Measurements from ENCODE around the gene SLC22A16. TPM values are rescaled to one million over a fixed set of nuclear protein-coding genes. Genes with fewer than 3 reads are reported as not detected.

Gene SLC22A16
- total RNA-seq, 1 experiment from 2014 or later: not detected

DNA sequence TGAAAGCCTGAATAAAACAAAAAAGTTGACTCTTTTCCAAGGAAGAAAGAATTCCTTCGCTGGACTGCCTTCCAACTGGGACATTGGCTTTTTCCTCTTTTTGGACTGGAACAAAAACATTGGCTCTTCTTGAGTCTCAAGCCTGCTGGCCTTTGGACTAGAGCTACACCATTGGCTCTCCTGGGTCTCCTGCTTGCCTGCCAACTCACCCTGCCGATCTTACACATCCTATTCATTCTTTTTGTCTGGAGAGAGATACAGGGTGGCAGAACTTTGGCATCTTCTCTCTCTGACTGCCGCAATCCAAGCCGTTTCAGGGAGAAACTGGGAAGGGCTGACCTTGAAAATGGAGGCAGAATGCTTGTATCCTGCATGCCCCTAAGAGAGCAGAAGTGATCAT lies 81.2 kb downstream of the SLC22A16 start:
- no peak for DNase-seq
- no peak overlapping the region for H3K4me3 Mint-ChIP-seq (ENCODE audit: low read depth, unreplicated experiment)
- no peaks in the 10 kb centered on the region for H3K36me3 Mint-ChIP-seq (ENCODE audit: insufficient read depth, unreplicated experiment)
- CTCF ChIA-PET: no interaction called here
- H3K27me3 Mint-ChIP-seq (ENCODE audit: unreplicated experiment): no peaks in the 10 kb centered on the region
- H3K9me3 Mint-ChIP-seq (ENCODE audit: low read depth, unreplicated experiment): no peaks in the 10 kb centered on the region
- no TSS peak for BruUV-seq (replicated peaks)
- no peak for TF ChIP-seq CTCF (IDR thresholded peaks at IDR 0.05; ENCODE audit: unreplicated experiment)
- no peak overlapping the region for H3K27ac Mint-ChIP-seq (ENCODE audit: unreplicated experiment)
- H3K4me1 Mint-ChIP-seq (ENCODE audit: low read depth, unreplicated experiment): peaks cover 1% of the 10 kb centered on the region
- intact Hi-C loops (cut with micrococcal nuclease; ENCODE audit: unreplicated experiment): loop anchor here (10.0 kb wide), 1 partner anchor 500 kb away; no protein-coding TSS in a partner anchor

DNA sequence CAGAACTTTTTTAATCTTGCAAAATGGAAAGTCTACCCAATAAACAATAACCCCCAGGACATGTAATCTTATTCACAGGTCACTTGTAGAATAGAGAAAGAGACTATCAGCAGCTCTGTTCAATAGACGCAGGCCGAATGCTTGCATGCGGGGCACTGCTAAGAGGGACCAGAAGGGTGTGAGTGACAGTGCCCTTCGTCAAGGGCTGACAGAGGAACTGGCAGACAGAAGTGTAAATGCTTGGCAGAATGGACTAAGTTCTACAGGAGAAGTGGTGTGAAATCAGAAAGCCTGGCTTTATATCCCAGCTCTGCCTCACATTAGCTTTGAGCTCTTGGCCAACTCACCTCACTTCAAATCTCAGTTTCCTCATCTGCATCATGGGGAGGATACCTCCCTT lies 82.0 kb downstream of the SLC22A16 start:
- DNase-seq: no peak
- intact Hi-C loops (cut with micrococcal nuclease; ENCODE audit: unreplicated experiment): loop anchor here (5.0 to 10.0 kb wide), 2 partner anchors 337 to 500 kb away; no protein-coding TSS in a partner anchor
- Mint-ChIP-seq H3K27me3 (ENCODE audit: unreplicated experiment) (no peaks in the 10 kb centered on the region), H3K9me3 (ENCODE audit: low read depth, unreplicated experiment) (no peaks in the 10 kb centered on the region), H3K4me1 (ENCODE audit: low read depth, unreplicated experiment) (peaks cover 8% of the 10 kb centered on the region), H3K27ac (ENCODE audit: unreplicated experiment) (no peak overlapping the region), H3K36me3 (ENCODE audit: insufficient read depth, unreplicated experiment) (no peaks in the 10 kb centered on the region), H3K4me3 (ENCODE audit: low read depth, unreplicated experiment) (no peak overlapping the region)
- CTCF ChIA-PET: no interaction called here
- no peak for TF ChIP-seq CTCF (IDR thresholded peaks at IDR 0.05; ENCODE audit: unreplicated experiment)
- no TSS peak for BruUV-seq (replicated peaks)

- intact Hi-C loops (cut with micrococcal nuclease; ENCODE audit: unreplicated experiment): loop anchor here (5.0 to 10.0 kb wide), 2 partner anchors 335 to 498 kb away; no protein-coding TSS in a partner anchor
- Mint-ChIP-seq H3K27me3 (ENCODE audit: unreplicated experiment) (no peaks in the 10 kb centered on the region), H3K4me1 (ENCODE audit: low read depth, unreplicated experiment) (peaks cover 8% of the 10 kb centered on the region), H3K27ac (ENCODE audit: unreplicated experiment) (no peak overlapping the region), H3K4me3 (ENCODE audit: low read depth, unreplicated experiment) (no peak overlapping the region), H3K36me3 (ENCODE audit: insufficient read depth, unreplicated experiment) (no peaks in the 10 kb centered on the region), H3K9me3 (ENCODE audit: low read depth, unreplicated experiment) (no peaks in the 10 kb centered on the region)
- no peak for DNase-seq
- no TSS peak for BruUV-seq (replicated peaks)
- no peak for TF ChIP-seq CTCF (IDR thresholded peaks at IDR 0.05; ENCODE audit: unreplicated experiment)
- CTCF ChIA-PET: interaction anchor here (1.9 kb wide), 1 partner anchor 214 kb away, joined by 7 read pairs; the partner anchor contains the start of gene WASF1
Observed at GRCh38 chr6:110392727-110393126, 83.7 kb downstream of the SLC22A16 start.

- DNase-seq: no peak
- peaks cover 8% of the 10 kb centered on the region for H3K4me1 Mint-ChIP-seq (ENCODE audit: low read depth, unreplicated experiment)
- H3K9me3 Mint-ChIP-seq (ENCODE audit: low read depth, unreplicated experiment): no peaks in the 10 kb centered on the region
- TF ChIP-seq CTCF (IDR thresholded peaks at IDR 0.05; ENCODE audit: unreplicated experiment): no peak
- intact Hi-C loops (cut with micrococcal nuclease; ENCODE audit: unreplicated experiment): loop anchor here (2.0 to 10.0 kb wide), 4 partner anchors 212 to 864 kb away; partner anchors contain the start of gene WASF1
- no peaks in the 10 kb centered on the region for H3K36me3 Mint-ChIP-seq (ENCODE audit: insufficient read depth, unreplicated experiment)
- H3K27ac Mint-ChIP-seq (ENCODE audit: unreplicated experiment): no peak overlapping the region
- no peak overlapping the region for H3K4me3 Mint-ChIP-seq (ENCODE audit: low read depth, unreplicated experiment)
- H3K27me3 Mint-ChIP-seq (ENCODE audit: unreplicated experiment): no peaks in the 10 kb centered on the region
- BruUV-seq (replicated peaks): no TSS peak
- CTCF ChIA-PET: interaction anchor here (1.1 kb wide), 1 partner anchor 351 kb away, joined by 5 read pairs; no protein-coding TSS in a partner anchor
Observed at GRCh38 chr6:110390404-110390803, 86.0 kb downstream of the SLC22A16 start.
